Parathyroid adenoma (tissue), 2 donors: Measurements from ENCODE around the gene CRACR2A.

Experiments used
- H2AFZ ChIP-seq: fragments of 300-600 bp; sonication (generic); one replicate; pipeline ENCODE4 v1.7.0; 2017; ENCODE audit warnings: antibody characterized with exemption, mild to moderate bottlenecking
- H3K27ac ChIP-seq: fragments of 300-600 bp; sonication (generic); one replicate; pipeline ENCODE4 v1.7.0; 2017
- H3K27me3 ChIP-seq: fragments of 300-600 bp; sonication (generic); one replicate; pipeline ENCODE4 v1.7.0; 2017; ENCODE audit warnings: low read length; ENCODE audit not compliant: control insufficient read depth, insufficient read depth
- H3K36me3 ChIP-seq: fragments of 300-600 bp; sonication (generic); one replicate; pipeline ENCODE4 v1.7.0; 2017; ENCODE audit warnings: low read length; ENCODE audit not compliant: control insufficient read depth, insufficient read depth
- H3K4me1 ChIP-seq: fragments of 300-600 bp; sonication (generic); one replicate; pipeline ENCODE4 v1.7.0; 2017; ENCODE audit warnings: control low read depth
- H3K4me2 ChIP-seq: fragments of 300-600 bp; sonication (generic); one replicate; pipeline ENCODE4 v1.7.0; 2017; ENCODE audit warnings: low read length
- H3K4me3 ChIP-seq: fragments of 300-600 bp; sonication (generic); one replicate; pipeline ENCODE4 v1.7.0; 2017; ENCODE audit warnings: low read depth, low read length
- H3K79me2 ChIP-seq: fragments of 300-600 bp; sonication (generic); one replicate; pipeline ENCODE4 v1.7.0; 2017; ENCODE audit warnings: control low read depth
- H3K9ac ChIP-seq: fragments of 300-600 bp; sonication (generic); one replicate; pipeline ENCODE4 v1.7.0; 2017; ENCODE audit warnings: mild to moderate bottlenecking
- H3K9me3 ChIP-seq: fragments of 300-600 bp; sonication (generic); one replicate; pipeline ENCODE4 v1.7.0; 2017; ENCODE audit warnings: low read length; ENCODE audit not compliant: control insufficient read depth
- CTCF ChIP-seq: fragments of 300-600 bp; sonication (generic); IDR thresholded peaks from one replicate; pipeline ENCODE4 v1.7.0; 2017; ENCODE audit warnings: antibody characterized with exemption, mild to moderate bottlenecking
- donor health status: primary hyperparathyroidism.

CRACR2A gene

GRCh38 chr12:3768911-3769447, 16.1 kb upstream of the CRACR2A start:
- H3K9me3 ChIP-seq = no peaks in the 10 kb centered on the region
- H3K27me3 ChIP-seq = no peaks in the 10 kb centered on the region
- no peak for TF ChIP-seq CTCF
- no peaks in the 10 kb centered on the region for H3K4me1 ChIP-seq
- H3K36me3 ChIP-seq = no peaks in the 10 kb centered on the region
- H2AFZ ChIP-seq = no peak overlapping the region
- H3K79me2 ChIP-seq = no peaks in the 10 kb centered on the region
- no peak overlapping the region for H3K27ac ChIP-seq
- no peak overlapping the region for H3K4me3 ChIP-seq
- no peak overlapping the region for H3K4me2 ChIP-seq
- no peak overlapping the region for H3K9ac ChIP-seq

GRCh38 chr12:3761116-3761735, 8.3 kb upstream of the CRACR2A start:
- TF ChIP-seq CTCF = no peak
- Histone ChIP-seq H2AFZ (no peak overlapping the region), H3K4me2 (no peak overlapping the region), H3K9me3 (no peaks in the 10 kb centered on the region), H3K9ac (no peak overlapping the region), H3K36me3 (no peaks in the 10 kb centered on the region), H3K4me3 (no peak overlapping the region), H3K27ac (no peak overlapping the region), H3K27me3 (no peaks in the 10 kb centered on the region), H3K79me2 (no peaks in the 10 kb centered on the region), H3K4me1 (no peaks in the 10 kb centered on the region)

GRCh38 chr12:3759878-3760277, 7.0 kb upstream of the CRACR2A start:
- TF ChIP-seq CTCF = no peak
- no peak overlapping the region for H3K4me3 ChIP-seq
- no peaks in the 10 kb centered on the region for H3K79me2 ChIP-seq
- no peak overlapping the region for H3K4me2 ChIP-seq
- H3K27me3 ChIP-seq = no peaks in the 10 kb centered on the region
- H3K36me3 ChIP-seq = no peaks in the 10 kb centered on the region
- H2AFZ ChIP-seq = no peak overlapping the region
- no peak overlapping the region for H3K9ac ChIP-seq
- no peaks in the 10 kb centered on the region for H3K9me3 ChIP-seq
- no peaks in the 10 kb centered on the region for H3K4me1 ChIP-seq
- H3K27ac ChIP-seq = no peak overlapping the region

GRCh38 chr12:3757261-3757660, 4.4 kb upstream of the CRACR2A start:
- no peak overlapping the region for H3K4me3 ChIP-seq
- no peaks in the 10 kb centered on the region for H3K79me2 ChIP-seq
- H2AFZ ChIP-seq = no peak overlapping the region
- no peaks in the 10 kb centered on the region for H3K27me3 ChIP-seq
- no peaks in the 10 kb centered on the region for H3K9me3 ChIP-seq
- TF ChIP-seq CTCF = no peak
- no peaks in the 10 kb centered on the region for H3K36me3 ChIP-seq
- no peak overlapping the region for H3K27ac ChIP-seq
- H3K4me1 ChIP-seq = no peaks in the 10 kb centered on the region
- no peak overlapping the region for H3K9ac ChIP-seq
- no peak overlapping the region for H3K4me2 ChIP-seq

- Histone ChIP-seq H3K79me2 (no peaks in the 10 kb centered on the region), H3K27me3 (no peaks in the 10 kb centered on the region), H2AFZ (no peak overlapping the region), H3K4me3 (no peak overlapping the region), H3K9ac (no peak overlapping the region), H3K36me3 (no peaks in the 10 kb centered on the region), H3K4me2 (no peak overlapping the region), H3K4me1 (no peaks in the 10 kb centered on the region), H3K9me3 (no peaks in the 10 kb centered on the region), H3K27ac (no peak overlapping the region)
- no peak for TF ChIP-seq CTCF
These were observed 3.0 kb upstream of the CRACR2A start for GRCh38 chr12:3755898-3756297.
